HepG2 (cell line): ENCODE results near the gene UBP1. TPM values are rescaled to one million over a fixed set of nuclear protein-coding genes. Genes with fewer than 3 reads are reported as not detected.

Source experiments
- ATAC-seq: fragments of 200-7000 bp; cut with Tn5 transposase; 3 replicates; pipeline ENCODE4 v1.9.1; 2020; ENCODE audit warnings: mild to moderate bottlenecking, moderate library complexity
- BruUV-seq: library from RNA; stranded (reverse); fragments of 400-500 nt; replicated peaks from 2 replicates; lab custom pipeline; 2021; lab: Mats Ljungman, UMichigan
- CTCF ChIA-PET: fragments of 300-600 bp; formaldehyde crosslinking; extraction: SDS; loops from one replicate; lab custom pipeline; 2021; ENCODE audit warnings: low total read pairs, inconsistent platforms, low intra/inter-chr PET ratio; lab: Yijun Ruan, JAX
- POLR2A ChIA-PET: fragments of 350-600 bp; sonication (Branson Sonifier 250); formaldehyde crosslinking; loops from one replicate; lab custom pipeline; 2020; ENCODE audit warnings: antibody characterized with exemption, inconsistent platforms; lab: Yijun Ruan, JAX
- DNase-seq: peaks from one replicate; pipeline ENCODE4 v3.0.0-alpha.2; 2015; ENCODE audit warnings: low spot score
- FAIRE-seq: peaks from 3 replicates; lab custom pipeline; 2011; peaks lifted over from hg19 to GRCh38; lab: Jason Lieb, UNC
- H2AFZ ChIP-seq: one replicate; pipeline ENCODE4 v1.6.1; 2011; ENCODE audit warnings: low read length, inconsistent platforms
- H3K27ac ChIP-seq: fragments of 300-600 bp; 3 replicates; pipeline ENCODE4 v1.8.0; 2011; ENCODE audit warnings: mixed run types, mild to moderate bottlenecking, mixed read lengths, low read length, inconsistent platforms; ENCODE audit not compliant: insufficient read depth; ENCODE audit errors: extremely low read length
- H3K27me3 ChIP-seq, 2 experiments: fragments of 200-600 bp in 1 of 2; 2 replicates in 1 of 2; 3 replicates in 1 of 2; pipeline versions ENCODE4 v1.6.0 to v1.8.0; 2011; ENCODE audit warnings: low read length in 2 of 2, mild to moderate bottlenecking in 2 of 2, moderate library complexity in 2 of 2, inconsistent platforms in 1 of 2; ENCODE audit not compliant: insufficient read depth in 2 of 2, control insufficient read depth in 1 of 2
- H3K36me3 ChIP-seq, 2 experiments: fragments of 200-600 bp in 1 of 2; replicated peaks in 1 of 2; 2 replicates in 1 of 2; 3 replicates in 1 of 2; pipeline versions ENCODE4 v1.5.1 to v1.8.0; 2011; ENCODE audit warnings: low read length in 2 of 2, inconsistent platforms in 1 of 2; ENCODE audit not compliant: insufficient read depth in 2 of 2, control insufficient read depth in 1 of 2
- H3K4me1 ChIP-seq: 2 replicates; pipeline ENCODE4 v1.5.1; 2012; ENCODE audit warnings: low read length, inconsistent platforms; ENCODE audit not compliant: insufficient read depth
- H3K4me2 ChIP-seq: 2 replicates; pipeline ENCODE4 v1.6.0; 2011; ENCODE audit warnings: low read depth, low read length, inconsistent platforms
- H3K4me3 ChIP-seq, 3 experiments: fragments of 200-600 bp in 1 of 3; sonication (generic), shearing (Covaris generic) in 1 of 3; replicated peaks in 1 of 3; 2 replicates each; pipeline ENCODE4 v1.5.1; 2011 to 2016; ENCODE audit warnings: low read length in 3 of 3, inconsistent platforms in 2 of 3, low read depth in 2 of 3, mild to moderate bottlenecking in 2 of 3, control low read depth in 1 of 3, mixed read lengths in 1 of 3; ENCODE audit not compliant: insufficient read depth in 1 of 3
- H3K79me2 ChIP-seq: one replicate; pipeline ENCODE4 v1.6.1; 2011; ENCODE audit warnings: low read length, inconsistent platforms; ENCODE audit not compliant: insufficient read depth
- H3K9ac ChIP-seq: 2 replicates; pipeline ENCODE4 v1.6.0; 2011; ENCODE audit warnings: mild to moderate bottlenecking, low read depth, low read length, inconsistent platforms; ENCODE audit not compliant: insufficient read depth
- H3K9me3 ChIP-seq: 2 replicates; pipeline ENCODE4 v1.5.1; 2012; ENCODE audit warnings: mild to moderate bottlenecking, low read length
- H4K20me1 ChIP-seq: 2 replicates; pipeline ENCODE4 v1.6.0; 2011; ENCODE audit warnings: inconsistent platforms, mild to moderate bottlenecking, low read length, moderate library complexity; ENCODE audit not compliant: insufficient read depth
- ATF7 ChIP-seq, 2 experiments: fragments of 450-650 bp in 1 of 2; sonication (generic) in 1 of 2; formaldehyde crosslinking in 1 of 2; IDR thresholded peaks; 2 replicates each; pipeline versions ENCODE4 v1.4.0 to v1.6.1; 2016 to 2020; ENCODE audit warnings: antibody characterized with exemption in 1 of 2, mild to moderate bottlenecking in 1 of 2, missing genetic modification reagents in 1 of 2
- CBX1 ChIP-seq: IDR thresholded peaks from one replicate; pipeline ENCODE4 v1.6.1; 2016; ENCODE audit warnings: antibody characterized with exemption, low read depth
- FOXK1 ChIP-seq: sonication (generic); formaldehyde crosslinking; IDR thresholded peaks from 2 replicates; pipeline ENCODE4 v1.4.0; 2020; ENCODE audit warnings: low read depth, missing genetic modification reagents, borderline replicate concordance
- GFI1 ChIP-seq: sonication (generic); formaldehyde crosslinking; IDR thresholded peaks from 2 replicates; pipeline ENCODE4 v1.5.0; 2020; ENCODE audit warnings: missing genetic modification reagents, mild to moderate bottlenecking, borderline replicate concordance
- IKZF4 ChIP-seq: sonication (generic); formaldehyde crosslinking; IDR thresholded peaks from 2 replicates; pipeline ENCODE4 v1.5.1; 2020; ENCODE audit warnings: borderline replicate concordance, mild to moderate bottlenecking, low read depth, missing genetic modification reagents; ENCODE audit errors: not compliant biosample characterization
- NCOA2 ChIP-seq: sonication (generic); formaldehyde crosslinking; IDR thresholded peaks from 2 replicates; pipeline ENCODE4 v1.8.0; 2022; ENCODE audit warnings: inconsistent platforms
- NFKB2 ChIP-seq: sonication (generic); formaldehyde crosslinking; IDR thresholded peaks from 2 replicates; pipeline ENCODE4 v1.4.0; 2020; ENCODE audit warnings: missing genetic modification reagents, borderline replicate concordance
- THAP11 ChIP-seq: IDR thresholded peaks from 2 replicates; pipeline ENCODE4 v1.6.1; 2016; ENCODE audit warnings: missing biosample characterization, missing genetic modification reagents
- ZNF749 ChIP-seq: sonication (generic); formaldehyde crosslinking; IDR thresholded peaks from 2 replicates; pipeline ENCODE4 v1.8.0; 2022; ENCODE audit warnings: mild to moderate bottlenecking, missing genetic modification reagents, moderate library complexity, borderline replicate concordance
- WGBS: methylation state at CpG from one replicate; pipeline ENCODE4 v1.1.6; 2017; ENCODE audit warnings: low lambda C conversion rate; 5-methylcytosine and 5-hydroxymethylcytosine counted together
- in situ Hi-C: cut with HindIII; loops from 2 replicates; pipeline ENCODE4 v1.10.0; 2017; ENCODE audit warnings: low pct_unique_long_range_greater_than_20kb; ENCODE audit not compliant: extremely low pct_ligation_motif_present
- intact Hi-C: fragments of 100-400 bp; cut with micrococcal nuclease; formaldehyde crosslinking; loops from one replicate; pipeline ENCODE4 v1.10.0; 2022; ENCODE audit not compliant: unreplicated experiment
- polyA plus RNA-seq, 8 experiments: library from polyadenylated mRNA; depleted of rRNA in 3 of 8; stranded (reverse) in 7 of 8; unstranded in 1 of 8; fragments of >200 nt; fragmentation: Illumina TruSeq in 4 of 8; extraction: Trizol in 4 of 8; gene quantifications; 2 replicates each; pipeline versions ENCODE4 v1.2.1 to v1.2.3, GENCODE V29; 2011 to 2016; ENCODE audit warnings: low read depth in 4 of 8, missing spikeins in 1 of 8, mixed read lengths in 1 of 8; ENCODE audit not compliant: insufficient read depth in 1 of 8
- total RNA-seq, 5 experiments: library from RNA; depleted of rRNA; stranded (reverse); fragments of >200 nt; fragmentation: Illumina TruSeq; extraction: Trizol; gene quantifications; 2 replicates each; pipeline ENCODE4 v1.2.3, GENCODE V29; 2016; ENCODE audit warnings: low read depth in 1 of 5
- TF ChIP-seq, protein P1 (sequence below): sonication (generic); formaldehyde crosslinking; IDR thresholded peaks from 2 replicates; pipeline ENCODE4 v1.4.0; 2020; ENCODE audit warnings: missing genetic modification reagents

The UBP1 gene
- total and polyA plus RNA-seq, 2 of the 13 experiments (the other 11 are each of a cell fraction or from before 2014, with no cell fraction given) = 48.3 to 79.9 TPM

DNA sequence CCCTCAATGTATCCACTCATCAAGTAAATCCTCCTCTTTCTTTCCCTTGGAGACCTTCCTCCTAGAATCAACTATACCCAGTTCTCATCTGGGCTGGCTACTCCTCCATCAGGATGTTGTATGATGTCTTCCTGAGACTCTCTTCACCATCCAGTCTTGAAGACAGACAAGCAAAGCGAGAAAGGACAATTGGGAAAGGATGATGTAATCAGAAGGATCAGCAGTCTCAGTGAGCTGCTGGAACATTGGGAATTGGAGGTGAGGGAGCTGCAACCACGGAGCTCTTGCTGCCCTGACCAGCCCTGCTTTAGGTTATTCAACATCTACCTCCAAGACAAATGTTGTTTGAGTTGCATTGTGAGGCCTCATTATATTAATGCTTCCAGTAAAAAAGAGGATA, 48.0 kb upstream of the UBP1 start:
- no peak overlapping the region for H3K4me2 ChIP-seq
- no peaks in the 10 kb centered on the region for H3K4me1 ChIP-seq
- WGBS = 31% methylated on average over 2 of the region's 2 CpGs
- no peak overlapping the region for H2AFZ ChIP-seq
- no peaks in the 10 kb centered on the region; a peak in 1 of 5 replicates for H3K27me3 ChIP-seq
- no peaks in the 10 kb centered on the region for H4K20me1 ChIP-seq
- H3K9ac ChIP-seq = no peak overlapping the region
- intact Hi-C loops (no loop called here), in situ Hi-C loops (no loop called here)
- POLR2A ChIA-PET = no interaction called here
- no peak overlapping the region for H3K27ac ChIP-seq
- BruUV-seq = no TSS peak
- TF ChIP-seq NFKB2 (CRISPR knock-in tag) (no peak), ATF7 (IDR thresholded peaks at IDR 0.05) (peak; percentile 61), ATF7 (CRISPR knock-in tag; IDR thresholded peaks at IDR 0.05) (no peak)
- DNase-seq (no peak), ATAC-seq (no peak), FAIRE-seq (no peak)
- H3K4me3 ChIP-seq = no peak overlapping the region
- no peaks in the 10 kb centered on the region for H3K36me3 ChIP-seq
- CTCF ChIA-PET = no interaction called here
- no peaks in the 10 kb centered on the region for H3K9me3 ChIP-seq
- no peaks in the 10 kb centered on the region for H3K79me2 ChIP-seq

DNA sequence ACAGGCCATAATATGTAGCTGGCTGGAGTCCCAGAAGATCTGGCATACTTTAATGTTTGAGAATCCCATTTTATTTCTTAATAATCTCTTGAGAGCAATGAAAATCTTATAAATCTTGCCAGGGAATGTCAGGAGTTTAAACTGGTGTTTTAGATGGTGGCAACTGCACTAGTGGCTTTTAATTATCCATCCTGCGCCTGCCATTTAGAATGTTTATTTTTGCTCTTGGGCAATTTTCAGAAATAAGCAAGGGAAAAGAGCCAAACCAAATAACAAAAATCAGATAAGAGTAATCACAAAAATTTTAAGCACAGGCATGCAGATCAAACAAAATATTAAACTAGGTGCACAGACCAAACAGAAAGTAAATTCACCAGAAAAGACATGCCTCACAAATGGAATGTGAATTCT, 41.9 kb upstream of the UBP1 start:
- Histone ChIP-seq H3K4me2 (0 out of 2 replicates have a peak overlapping the region, but pooled peaks have one; percentile 16), H3K9me3 (peaks cover 17% of the 10 kb centered on the region), H2AFZ (no peak overlapping the region), H3K9ac (no peak overlapping the region), H4K20me1 (no peaks in the 10 kb centered on the region), H3K4me3 (peak overlapping the region in 1 of 3 experiments; percentile 8; a peak in 1 of 6 replicates), H3K27ac (no peak overlapping the region), H3K27me3 (no peaks in the 10 kb centered on the region), H3K79me2 (no peaks in the 10 kb centered on the region), H3K4me1 (peaks cover 11% of the 10 kb centered on the region), H3K36me3 (no peaks in the 10 kb centered on the region)
- ChIA-PET CTCF (no interaction called here), POLR2A (no interaction called here)
- 3% methylated on average over 1 of the region's 1 CpG for WGBS
- peak; percentile 35; the same call in 1 of the 2 replicates for TF ChIP-seq GFI1 (CRISPR knock-in tag)
- TF ChIP-seq IKZF4 = no peak
- TF ChIP-seq FOXK1 (CRISPR knock-in tag) = no peak
- 0 out of 2 replicates have a peak, but pooled peaks have one; percentile 11 for TF ChIP-seq NCOA2 (CRISPR knock-in tag)
- no peak for TF ChIP-seq THAP11
- TF ChIP-seq, protein P1, sequence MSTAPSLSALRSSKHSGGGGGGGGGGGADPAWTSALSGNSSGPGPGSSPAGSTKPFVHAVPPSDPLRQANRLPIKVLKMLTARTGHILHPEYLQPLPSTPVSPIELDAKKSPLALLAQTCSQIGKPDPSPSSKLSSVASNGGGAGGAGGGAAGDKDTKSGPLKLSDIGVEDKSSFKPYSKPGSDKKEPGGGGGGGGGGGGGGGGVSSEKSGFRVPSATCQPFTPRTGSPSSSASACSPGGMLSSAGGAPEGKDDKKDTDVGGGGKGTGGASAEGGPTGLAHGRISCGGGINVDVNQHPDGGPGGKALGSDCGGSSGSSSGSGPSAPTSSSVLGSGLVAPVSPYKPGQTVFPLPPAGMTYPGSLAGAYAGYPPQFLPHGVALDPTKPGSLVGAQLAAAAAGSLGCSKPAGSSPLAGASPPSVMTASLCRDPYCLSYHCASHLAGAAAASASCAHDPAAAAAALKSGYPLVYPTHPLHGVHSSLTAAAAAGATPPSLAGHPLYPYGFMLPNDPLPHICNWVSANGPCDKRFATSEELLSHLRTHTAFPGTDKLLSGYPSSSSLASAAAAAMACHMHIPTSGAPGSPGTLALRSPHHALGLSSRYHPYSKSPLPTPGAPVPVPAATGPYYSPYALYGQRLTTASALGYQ (CRISPR knock-in tag) = no peak
- no peak for TF ChIP-seq ZNF749 (CRISPR knock-in tag)
- TF ChIP-seq CBX1 = no peak
- FAIRE-seq (no peak), ATAC-seq (peak; percentile 44; the same call in 1 of the 3 replicates), DNase-seq (peak; percentile 51)
- in situ Hi-C loops = no loop called here
- intact Hi-C loops = no loop called here
- BruUV-seq = no TSS peak
